IMR-90 (cell line): ENCODE results near the gene PGLYRP2. TPM values are rescaled to one million over a fixed set of nuclear protein-coding genes. Genes with fewer than 3 reads are reported as not detected.

Experiments used
- ATAC-seq: fragments of 200-7000 bp; cut with Tn5 transposase; 2 replicates; pipeline ENCODE4 v1.9.1; 2020; ENCODE audit warnings: low read depth, mild to moderate bottlenecking, moderate library complexity
- BruUV-seq: library from RNA; stranded (reverse); fragments of 400-500 nt; replicated peaks from 2 replicates; lab custom pipeline; 2021; lab: Mats Ljungman, UMichigan
- CTCF ChIA-PET: fragments of 300-600 bp; formaldehyde crosslinking; extraction: SDS; loops from one replicate; lab custom pipeline; 2021; ENCODE audit warnings: antibody characterized with exemption; lab: Yijun Ruan, JAX
- POLR2A ChIA-PET: fragments of 300-600 bp; sonication (Branson Sonifier 250); formaldehyde crosslinking; loops from one replicate; lab custom pipeline; 2022; ENCODE audit warnings: antibody characterized with exemption; ENCODE audit not compliant: unreplicated experiment; lab: Charles Lee
- DNase-seq: peaks from one replicate; pipeline ENCODE4 v3.0.0; 2013
- H2AFZ ChIP-seq: replicated peaks from 2 replicates; pipeline ENCODE3; 2013; ENCODE audit warnings: low read length, mild to moderate bottlenecking; ENCODE audit not compliant: poor library complexity
- H2AK5ac ChIP-seq: 2 replicates; pipeline ENCODE4 v1.6.1; 2013; ENCODE audit warnings: low read depth, low read length, inconsistent platforms
- H2AK9ac ChIP-seq: replicated peaks from 2 replicates; pipeline ENCODE3; 2013; ENCODE audit warnings: mild to moderate bottlenecking, low read depth, low read length, moderate library complexity; ENCODE audit not compliant: poor library complexity
- H2BK120ac ChIP-seq: 2 replicates; pipeline ENCODE4 v1.6.1; 2013; ENCODE audit warnings: low read depth, low read length, inconsistent platforms
- H2BK15ac ChIP-seq: 3 replicates; pipeline ENCODE4 v1.6.1; 2013; ENCODE audit warnings: low read depth, low read length, inconsistent platforms
- H2BK20ac ChIP-seq: 2 replicates; pipeline ENCODE4 v1.6.1; 2013; ENCODE audit warnings: low read depth, mild to moderate bottlenecking, inconsistent platforms, low read length, moderate library complexity
- H2BK5ac ChIP-seq: 2 replicates; pipeline ENCODE4 v1.6.1; 2013; ENCODE audit warnings: mild to moderate bottlenecking, low read depth, low read length, inconsistent platforms; ENCODE audit not compliant: poor library complexity, severe bottlenecking
- H3K14ac ChIP-seq: replicated peaks from 2 replicates; pipeline ENCODE4 v1.6.1; 2013; ENCODE audit warnings: low read depth, low read length, inconsistent platforms
- H3K18ac ChIP-seq: 2 replicates; pipeline ENCODE4 v1.6.1; 2013; ENCODE audit warnings: low read depth, low read length, control low read depth
- H3K23ac ChIP-seq: 2 replicates; pipeline ENCODE4 v1.6.1; 2013; ENCODE audit warnings: low read depth, low read length, inconsistent platforms
- H3K27ac ChIP-seq: 2 replicates; pipeline ENCODE4 v1.5.1; 2013; ENCODE audit warnings: mild to moderate bottlenecking, control low read depth, low read length; ENCODE audit not compliant: insufficient read depth
- H3K27me3 ChIP-seq: 2 replicates; pipeline ENCODE4 v1.6.1; 2013; ENCODE audit warnings: low read length; ENCODE audit not compliant: control insufficient read depth, insufficient read depth
- H3K36me3 ChIP-seq: 2 replicates; pipeline ENCODE4 v1.6.1; 2013; ENCODE audit warnings: low read length, mixed read lengths; ENCODE audit not compliant: control insufficient read depth, insufficient read depth
- H3K4ac ChIP-seq: 2 replicates; pipeline ENCODE4 v1.6.1; 2013; ENCODE audit warnings: low read depth, low read length, inconsistent platforms
- H3K4me1 ChIP-seq: 2 replicates; pipeline ENCODE4 v1.6.1; 2013; ENCODE audit warnings: low read length, mixed read lengths; ENCODE audit not compliant: control insufficient read depth, insufficient read depth
- H3K4me2 ChIP-seq: 2 replicates; pipeline ENCODE4 v1.6.1; 2013; ENCODE audit warnings: low read depth, mild to moderate bottlenecking, control low read depth, low read length, moderate library complexity
- H3K4me3 ChIP-seq: 2 replicates; pipeline ENCODE4 v1.5.1; 2013; ENCODE audit warnings: low read depth, mild to moderate bottlenecking, control low read depth, low read length, moderate library complexity; ENCODE audit not compliant: insufficient read depth
- H3K56ac ChIP-seq: 2 replicates; pipeline ENCODE4 v1.6.1; 2013; ENCODE audit warnings: low read length, inconsistent platforms; ENCODE audit not compliant: insufficient read depth; ENCODE audit errors: extremely low read depth
- H3K79me1 ChIP-seq, 2 experiments: 2 replicates each; pipeline ENCODE4 v1.6.1; 2013; ENCODE audit warnings: low read length in 2 of 2, inconsistent platforms in 1 of 2, low read depth in 1 of 2
- H3K9ac ChIP-seq: 2 replicates; pipeline ENCODE4 v1.6.1; 2013; ENCODE audit warnings: low read depth, low read length, control low read depth
- H3K9me1 ChIP-seq: 2 replicates; pipeline ENCODE4 v1.6.1; 2013; ENCODE audit warnings: low read length, inconsistent platforms; ENCODE audit not compliant: insufficient read depth
- H3K9me3 ChIP-seq: 2 replicates; pipeline ENCODE4 v1.6.1; 2013; ENCODE audit warnings: low read length; ENCODE audit not compliant: control insufficient read depth, insufficient read depth
- H4K20me1 ChIP-seq: 2 replicates; pipeline ENCODE4 v1.6.1; 2013; ENCODE audit warnings: low read length, inconsistent platforms; ENCODE audit not compliant: insufficient read depth
- H4K5ac ChIP-seq: 2 replicates; pipeline ENCODE4 v1.6.1; 2013; ENCODE audit warnings: mild to moderate bottlenecking, low read depth, low read length, control low read depth
- H4K8ac ChIP-seq, 2 experiments: 2 replicates each; pipeline ENCODE4 v1.6.1; 2013; ENCODE audit warnings: low read depth in 2 of 2, low read length in 2 of 2, control low read depth in 1 of 2, inconsistent platforms in 1 of 2
- H4K91ac ChIP-seq: 2 replicates; pipeline ENCODE4 v1.6.1; 2013; ENCODE audit warnings: low read depth, low read length, inconsistent platforms; ENCODE audit not compliant: insufficient read depth
- BHLHE40 ChIP-seq: fragments of 150-350 bp; IDR thresholded peaks from 2 replicates; pipeline ENCODE4 v1.6.1; 2016; ENCODE audit warnings: mild to moderate bottlenecking, low read depth, low read length
- CEBPB ChIP-seq: IDR thresholded peaks from 2 replicates; pipeline ENCODE4 v1.6.1; 2012; ENCODE audit warnings: low read depth, low read length, improper control_type of control experiment
- CTCF ChIP-seq: conservative IDR thresholded peaks from 2 replicates; pipeline ENCODE4 v1.5.1; 2012; ENCODE audit warnings: mild to moderate bottlenecking, low read depth, low read length, improper control_type of control experiment
- ELK1 ChIP-seq: fragments of 150-350 bp; IDR thresholded peaks from 2 replicates; pipeline ENCODE4 v1.6.1; 2016; ENCODE audit warnings: low read depth, mild to moderate bottlenecking, low read length, moderate library complexity, borderline replicate concordance
- FOS ChIP-seq: fragments of 150-350 bp; IDR thresholded peaks from 2 replicates; pipeline ENCODE4 v1.6.1; 2016; ENCODE audit warnings: low read depth, low read length
- MAFK ChIP-seq: IDR thresholded peaks from 2 replicates; pipeline ENCODE4 v1.6.1; 2012; ENCODE audit warnings: low read depth, low read length, improper control_type of control experiment
- MAZ ChIP-seq: IDR thresholded peaks from 2 replicates; pipeline ENCODE4 v1.6.1; 2012; ENCODE audit warnings: low read depth, mild to moderate bottlenecking, low read length, improper control_type of control experiment, moderate library complexity, borderline replicate concordance
- MXI1 ChIP-seq: IDR thresholded peaks from 2 replicates; pipeline ENCODE4 v1.6.1; 2012; ENCODE audit warnings: low read depth, mild to moderate bottlenecking, low read length, moderate library complexity, borderline replicate concordance
- NFE2L2 ChIP-seq: fragments of 150-350 bp; IDR thresholded peaks from 2 replicates; pipeline ENCODE4 v1.6.1; 2016; ENCODE audit warnings: low read depth, mild to moderate bottlenecking, low read length
- POLR2A ChIP-seq: IDR thresholded peaks from 2 replicates; pipeline ENCODE4 v1.6.1; 2012; ENCODE audit warnings: mild to moderate bottlenecking, low read depth, low read length
- RAD21 ChIP-seq: IDR thresholded peaks from 2 replicates; pipeline ENCODE4 v1.6.1; 2012; ENCODE audit warnings: low read length, improper control_type of control experiment
- RCOR1 ChIP-seq: IDR thresholded peaks from 2 replicates; pipeline ENCODE4 v1.6.1; 2012; ENCODE audit warnings: mild to moderate bottlenecking, low read length, improper control_type of control experiment; ENCODE audit not compliant: insufficient replicate concordance
- SMC3 ChIP-seq: fragments of 150-350 bp; IDR thresholded peaks from 2 replicates; pipeline ENCODE4 v1.6.1; 2016; ENCODE audit warnings: low read depth, mild to moderate bottlenecking, antibody characterized with exemption, low read length, moderate library complexity
- USF2 ChIP-seq: fragments of 150-350 bp; IDR thresholded peaks from 2 replicates; pipeline ENCODE4 v1.6.1; 2017; ENCODE audit warnings: mild to moderate bottlenecking, antibody characterized with exemption, low read length, low read depth
- WGBS, 2 experiments: methylation state at CpG; one replicate each; pipeline versions ENCODE4 v1.1.5 to v1.1.7; 2013; ENCODE audit warnings: missing lambda C conversion rate in 2 of 2; ENCODE audit not compliant: insufficient read length in 1 of 2; ENCODE audit errors: extremely low coverage in 2 of 2; 5-methylcytosine and 5-hydroxymethylcytosine counted together
- dilution Hi-C: fragments of 300-500 bp; cut with HindIII; formaldehyde crosslinking; loops from one replicate; pipeline ENCODE4 v1.14.3; 2018; ENCODE audit warnings: low sequenced_read_pairs; ENCODE audit not compliant: unreplicated experiment
- in situ Hi-C: fragments of 300-500 bp; cut with MboI; formaldehyde crosslinking; loops from 3 replicates; pipeline ENCODE4 v1.14.3; 2019; ENCODE audit warnings: low sequenced_read_pairs, inconsistent platforms, mixed read lengths
- intact Hi-C: fragments of 100-400 bp; cut with micrococcal nuclease; formaldehyde crosslinking; loops from 2 replicates; pipeline ENCODE4 v1.10.0; 2022
- polyA plus RNA-seq, 3 experiments: library from polyadenylated mRNA; depleted of rRNA; stranded (reverse); fragments of >200 nt; gene quantifications; 2 replicates each; pipeline ENCODE4 v1.2.3, GENCODE V29; 2012; ENCODE audit warnings: low replicate concordance in 1 of 3
- total RNA-seq: library from RNA; depleted of rRNA; stranded (reverse); fragments of >200 nt; gene quantifications from 2 replicates; pipeline ENCODE4 v1.2.3, GENCODE V29; 2012

PGLYRP2 gene
- total and polyA plus RNA-seq, 2 of the 4 experiments (the other 2 are of a cell fraction): not detected

GRCh38 chr19:15430526-15431120 lies 48.7 kb downstream of the PGLYRP2 start:
- H2BK20ac ChIP-seq: no peak overlapping the region
- ATAC-seq (no peak), DNase-seq (no peak)
- no peak overlapping the region for H4K5ac ChIP-seq
- POLR2A ChIA-PET: no interaction called here
- H3K4me2 ChIP-seq: no peak overlapping the region; the same call in 1 of the 2 replicates
- H3K4me1 ChIP-seq: peaks cover 19% of the 10 kb centered on the region
- intact Hi-C loops (loop anchor here (5.0 kb wide), 1 partner anchor 127 kb away; no protein-coding TSS in a partner anchor), in situ Hi-C loops (loop anchor here (25.0 kb wide), 1 partner anchor 868 kb away; the partner anchor contains the start of gene NDUFB7), dilution Hi-C loops (no loop called here)
- H3K27me3 ChIP-seq: no peaks in the 10 kb centered on the region
- H4K8ac ChIP-seq: no peak overlapping the region
- H3K27ac ChIP-seq: no peak overlapping the region
- WGBS, 2 experiments: 82% methylated on average over 6 of the region's 10 CpGs; no CpG with 5 or more reads in 1 of the 2 experiments
- no peak overlapping the region for H2AFZ ChIP-seq
- BruUV-seq: no TSS peak
- CTCF ChIA-PET: interaction anchor here (0.6 to 1.4 kb wide), 2 partner anchors 9 to 11 kb away, joined by 3 read pairs; no protein-coding TSS in a partner anchor
- peaks cover 15 to 58% of the 10 kb centered on the region in 2 experiments for H3K79me1 ChIP-seq
- H3K4ac ChIP-seq: no peak overlapping the region
- no peaks in the 10 kb centered on the region for H3K9me3 ChIP-seq
- H3K56ac ChIP-seq: no peak overlapping the region
- H4K20me1 ChIP-seq: peaks cover 48% of the 10 kb centered on the region
- H3K4me3 ChIP-seq: no peak overlapping the region
- no peak overlapping the region for H2BK120ac ChIP-seq
- no peak overlapping the region for H4K91ac ChIP-seq
- H3K23ac ChIP-seq: peak overlapping the region; percentile 5
- H2BK15ac ChIP-seq: no peak overlapping the region
- H3K9ac ChIP-seq: no peak overlapping the region
- H3K36me3 ChIP-seq: peaks cover 33% of the 10 kb centered on the region
- peaks cover 12% of the 10 kb centered on the region; the same call in 1 of the 2 replicates for H3K9me1 ChIP-seq
- no peak overlapping the region for H3K18ac ChIP-seq
- H2AK9ac ChIP-seq: no peak overlapping the region
- no peak overlapping the region; the same call in 1 of the 2 replicates for H2AK5ac ChIP-seq
- TF ChIP-seq SMC3 (no peak), MAZ (no peak), USF2 (no peak), NFE2L2 (no peak), RCOR1 (no peak), CEBPB (no peak), MAFK (no peak), MXI1 (no peak), RAD21 (no peak), ELK1 (no peak), POLR2A (no peak), BHLHE40 (no peak), FOS (no peak), CTCF (no peak)
- no peak overlapping the region for H2BK5ac ChIP-seq
- no peak overlapping the region for H3K14ac ChIP-seq
